SK-N-SH (cell line): ENCODE results near the gene LAMTOR1. TPM values are rescaled to one million over a fixed set of nuclear protein-coding genes. Genes with fewer than 3 reads are reported as not detected.

Source experiments
- CTCF ChIA-PET: fragments of 300-600, 350-600 bp; formaldehyde crosslinking; extraction: SDS; loops from one replicate; lab custom pipeline; 2021; lab: Yijun Ruan, JAX
- POLR2A ChIA-PET: fragments of 350-600 bp; sonication (Branson Sonifier 250); formaldehyde crosslinking; extraction: SDS; loops from one replicate; lab custom pipeline; 2020; ENCODE audit warnings: antibody characterized with exemption, inconsistent platforms; lab: Yijun Ruan, JAX
- DNase-seq: peaks from one replicate; pipeline ENCODE4 v3.0.0; 2012
- H2AFZ ChIP-seq: fragments of 200-600 bp; sonication (generic); 2 replicates; pipeline ENCODE4 v1.8.1; 2016; ENCODE audit warnings: antibody characterized with exemption, mild to moderate bottlenecking, low read depth
- H3F3A ChIP-seq: fragments of 200-600 bp; sonication (generic); replicated peaks from 2 replicates; pipeline ENCODE3; 2016; ENCODE audit warnings: antibody characterized with exemption, mild to moderate bottlenecking; ENCODE audit not compliant: insufficient read depth
- H3K27ac ChIP-seq, 2 experiments: fragments of 200-500 bp in 1 of 2; fragments of 200-600 bp in 1 of 2; sonication (Bioruptor generic) in 1 of 2; sonication (generic), shearing (Covaris generic) in 1 of 2; 2 replicates each; pipeline versions ENCODE4 v1.5.1 to v1.6.1; 2014 to 2016; ENCODE audit warnings: low read depth in 2 of 2, inconsistent platforms in 1 of 2, low read length in 1 of 2, mild to moderate bottlenecking in 1 of 2, mixed read lengths in 1 of 2
- H3K27me3 ChIP-seq: fragments of 200-600 bp; sonication (generic), shearing (Covaris generic); 2 replicates; pipeline ENCODE4 v1.6.1; 2016; ENCODE audit warnings: mixed run types; ENCODE audit not compliant: insufficient read depth
- H3K36me3 ChIP-seq, 2 experiments: fragments of 200-500 bp in 1 of 2; fragments of 200-600 bp in 1 of 2; sonication (Bioruptor generic) in 1 of 2; sonication (generic) in 1 of 2; replicated peaks in 1 of 2; 2 replicates each; pipeline versions ENCODE3 to v1.5.1; 2014 to 2016; ENCODE audit warnings: low read length in 1 of 2, mild to moderate bottlenecking in 1 of 2; ENCODE audit not compliant: insufficient read depth in 2 of 2, control insufficient read depth in 1 of 2
- H3K4me1 ChIP-seq, 2 experiments: fragments of 200-500 bp in 1 of 2; fragments of 200-600 bp in 1 of 2; sonication (Bioruptor generic) in 1 of 2; sonication (generic), shearing (Covaris generic) in 1 of 2; 2 replicates each; pipeline versions ENCODE4 v1.5.1 to v1.6.1; 2014 to 2016; ENCODE audit warnings: low read depth in 1 of 2, low read length in 1 of 2, mixed run types in 1 of 2; ENCODE audit not compliant: insufficient read depth in 2 of 2, control insufficient read depth in 1 of 2
- H3K4me2 ChIP-seq: fragments of 200-600 bp; sonication (generic), shearing (Covaris generic); 2 replicates; pipeline ENCODE4 v1.6.1; 2017; ENCODE audit warnings: mixed run types
- H3K4me3 ChIP-seq, 2 experiments: fragments of 200-500 bp in 1 of 2; fragments of 200-600 bp in 1 of 2; sonication (Bioruptor generic) in 1 of 2; sonication (generic), shearing (Covaris generic) in 1 of 2; 2 replicates each; pipeline versions ENCODE4 v1.5.1 to v1.8.1; 2014 to 2016; ENCODE audit warnings: low read depth in 2 of 2, inconsistent platforms in 1 of 2, low read length in 1 of 2, mild to moderate bottlenecking in 1 of 2, mixed read lengths in 1 of 2, moderate library complexity in 1 of 2
- H3K79me2 ChIP-seq: fragments of 200-600 bp; sonication (generic); 2 replicates; pipeline ENCODE4 v1.8.1; 2017; ENCODE audit warnings: mild to moderate bottlenecking; ENCODE audit not compliant: insufficient read depth
- H3K9ac ChIP-seq: fragments of 200-600 bp; sonication (generic); 2 replicates; pipeline ENCODE4 v1.6.1; 2017; ENCODE audit warnings: mixed run types
- H3K9me2 ChIP-seq: fragments of 200-600 bp; sonication (generic); 2 replicates; pipeline ENCODE4 v1.6.1; 2017; ENCODE audit warnings: mixed run types
- H3K9me3 ChIP-seq: fragments of 200-600 bp; sonication (generic); 2 replicates; pipeline ENCODE4 v1.6.1; 2017; ENCODE audit warnings: mixed run types, mild to moderate bottlenecking, moderate library complexity
- H4K20me1 ChIP-seq: fragments of 200-600 bp; sonication (generic); 2 replicates; pipeline ENCODE4 v1.6.1; 2017; ENCODE audit warnings: mild to moderate bottlenecking, mixed run types; ENCODE audit not compliant: insufficient read depth
- EP300 ChIP-seq, 2 experiments: IDR thresholded peaks; 2 replicates each; pipeline versions ENCODE4 v1.4.0 to v1.6.1; 2012; ENCODE audit warnings: borderline replicate concordance in 1 of 2, low read depth in 1 of 2, low read length in 1 of 2
- FOXM1 ChIP-seq: IDR thresholded peaks from 2 replicates; pipeline ENCODE4 v1.4.0; 2012; ENCODE audit warnings: low read depth, mild to moderate bottlenecking
- GABPA ChIP-seq: IDR thresholded peaks from 2 replicates; pipeline ENCODE4 v1.4.0; 2012; ENCODE audit warnings: low read depth, mild to moderate bottlenecking
- GATA2 ChIP-seq: sonication (generic); formaldehyde crosslinking; IDR thresholded peaks from 2 replicates; pipeline ENCODE4 v1.5.0; 2020; ENCODE audit warnings: mild to moderate bottlenecking, missing genetic modification reagents
- MXI1 ChIP-seq: IDR thresholded peaks from 2 replicates; pipeline ENCODE4 v1.6.1; 2012; ENCODE audit warnings: mild to moderate bottlenecking, low read depth, low read length, improper control_type of control experiment
- POLR2AphosphoS5 ChIP-seq: IDR thresholded peaks from 2 replicates; pipeline ENCODE4 v1.6.1; 2012; ENCODE audit warnings: low read depth, low read length
- RCOR1 ChIP-seq: fragments of 150-350 bp; IDR thresholded peaks from 2 replicates; pipeline ENCODE4 v1.6.1; 2017; ENCODE audit warnings: antibody characterized with exemption, low read length
- REST ChIP-seq: IDR thresholded peaks from 2 replicates; pipeline ENCODE4 v1.6.1; 2012; ENCODE audit warnings: mild to moderate bottlenecking, low read depth, low read length, moderate library complexity
- RFX5 ChIP-seq: IDR thresholded peaks from 2 replicates; pipeline ENCODE4 v1.6.1; 2012; ENCODE audit warnings: mild to moderate bottlenecking, improper control_type of control experiment, low read length
- SIN3A ChIP-seq: IDR thresholded peaks from 2 replicates; pipeline ENCODE4 v1.6.1; 2012; ENCODE audit warnings: low read depth, mild to moderate bottlenecking, low read length, moderate library complexity, borderline replicate concordance
- TAF1 ChIP-seq: IDR thresholded peaks from 2 replicates; pipeline ENCODE4 v1.6.1; 2012; ENCODE audit warnings: low read depth, mild to moderate bottlenecking, low read length, moderate library complexity, borderline replicate concordance
- TEAD4 ChIP-seq: IDR thresholded peaks from 2 replicates; pipeline ENCODE4 v1.4.0; 2012; ENCODE audit warnings: mild to moderate bottlenecking, borderline replicate concordance; ENCODE audit not compliant: insufficient read depth
- USF1 ChIP-seq: IDR thresholded peaks from 2 replicates; pipeline ENCODE4 v1.4.0; 2012; ENCODE audit warnings: low read depth, borderline replicate concordance
- USF2 ChIP-seq: fragments of 150-350 bp; IDR thresholded peaks from 2 replicates; pipeline ENCODE4 v1.6.1; 2017; ENCODE audit warnings: antibody characterized with exemption, low read length, low read depth, borderline replicate concordance
- YY1 ChIP-seq: IDR thresholded peaks from 2 replicates; pipeline ENCODE4 v1.4.0; 2012; ENCODE audit warnings: low read depth, mild to moderate bottlenecking
- WGBS: methylation state at CpG from one replicate; pipeline ENCODE4 v1.1.6; 2017; ENCODE audit warnings: low lambda C conversion rate; 5-methylcytosine and 5-hydroxymethylcytosine counted together
- polyA plus RNA-seq, 3 experiments: library from polyadenylated mRNA; depleted of rRNA; stranded (reverse); fragments of >200 nt; gene quantifications; 2 replicates each; pipeline ENCODE4 v1.2.3, GENCODE V29; 2012

The LAMTOR1 gene
- polyA plus RNA-seq, 1 of the 3 experiments (the other 2 are of a cell fraction) = 128 TPM

DNA sequence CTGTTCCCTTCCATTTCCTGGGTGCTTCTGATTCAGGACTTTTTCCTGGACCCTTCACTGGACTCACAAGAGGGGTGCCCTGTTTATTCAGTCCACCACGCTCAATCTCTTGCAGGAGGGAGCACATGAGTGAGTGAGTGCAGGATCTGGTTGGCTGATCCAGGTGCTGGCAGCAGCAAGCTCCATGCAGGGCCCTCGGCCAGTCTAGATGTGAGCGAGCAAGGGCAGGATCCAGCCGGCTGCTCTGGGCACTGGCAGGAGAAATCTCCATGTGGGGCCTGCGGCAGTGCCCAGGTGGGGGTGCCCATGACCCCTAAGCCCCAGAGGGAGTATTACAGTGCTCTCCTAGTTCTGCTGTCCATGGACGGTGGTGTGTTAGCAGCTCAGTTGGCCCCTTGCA, 20.9 kb upstream of the LAMTOR1 start:
- 63% methylated on average over 5 of the region's 6 CpGs for WGBS
- POLR2A ChIA-PET = no interaction called here
- Histone ChIP-seq H3K79me2 (no peaks in the 10 kb centered on the region), H4K20me1 (no peaks in the 10 kb centered on the region), H3K9me3 (peaks cover 5% of the 10 kb centered on the region; the same call in 1 of the 2 replicates), H3K4me1 (no peaks in the 10 kb centered on the region), H3K4me2 (no peak overlapping the region), H3K27ac (no peak overlapping the region), H2AFZ (no peak overlapping the region), H3F3A (no peaks in the 10 kb centered on the region), H3K4me3 (no peak overlapping the region), H3K9me2 (no peaks in the 10 kb centered on the region), H3K27me3 (no peaks in the 10 kb centered on the region; the same call in 1 of the 2 replicates), H3K9ac (no peak overlapping the region), H3K36me3 (no peaks in the 10 kb centered on the region)
- no peak for DNase-seq
- CTCF ChIA-PET = interaction anchor here (2.7 kb wide), 1 partner anchor 20 kb away, joined by 17 read pairs; no protein-coding TSS in a partner anchor
- no peak for TF ChIP-seq YY1
- TF ChIP-seq USF1 = no peak
- no peak for TF ChIP-seq GABPA
- no peak for TF ChIP-seq TAF1
- TF ChIP-seq GATA2 (CRISPR knock-in tag) = no peak
- no peak for TF ChIP-seq POLR2AphosphoS5
- TF ChIP-seq MXI1 = no peak
- no peak for TF ChIP-seq EP300 (IDR thresholded peaks at IDR 0.05; ENCODE audit: borderline replicate concordance in 1 of 2, low read depth in 1 of 2, low read length in 1 of 2)
- no peak for TF ChIP-seq SIN3A
- no peak for TF ChIP-seq RFX5
- no peak for TF ChIP-seq REST
- no peak for TF ChIP-seq RCOR1
- TF ChIP-seq TEAD4 = no peak
- TF ChIP-seq FOXM1 = no peak
- TF ChIP-seq USF2 = no peak
